IgD-negative memory B cell (primary cell): ENCODE results near the gene BABAM1. TPM values are rescaled to one million over a fixed set of nuclear protein-coding genes. Genes with fewer than 3 reads are reported as not detected.

ENCODE experiments used
- H3K27ac Mint-ChIP-seq, 3 donors: one replicate each; pipeline ENCODE4 v1.8.0; 2020 to 2022; ENCODE audit warnings: mild to moderate bottlenecking in 3 of 3, mixed read lengths in 3 of 3, moderate library complexity in 1 of 3
- H3K27me3 Mint-ChIP-seq: one replicate; pipeline ENCODE4 v1.8.0; 2021; ENCODE audit warnings: mixed read lengths
- H3K36me3 Mint-ChIP-seq: one replicate; pipeline ENCODE4 v1.8.0; 2020; ENCODE audit warnings: mild to moderate bottlenecking, mixed read lengths
- H3K4me1 Mint-ChIP-seq, 3 donors: one replicate each; pipeline ENCODE4 v1.8.0; 2020 to 2022; ENCODE audit warnings: mixed read lengths in 3 of 3, mild to moderate bottlenecking in 1 of 3
- H3K4me3 Mint-ChIP-seq, 4 donors: one replicate each; pipeline ENCODE4 v1.8.0; 2020 to 2022; ENCODE audit warnings: mild to moderate bottlenecking in 4 of 4, mixed read lengths in 4 of 4, moderate library complexity in 3 of 4
- H3K9me3 Mint-ChIP-seq, 3 donors: one replicate each; pipeline ENCODE4 v1.8.0; 2020 to 2021; ENCODE audit warnings: mixed read lengths in 3 of 3, mild to moderate bottlenecking in 1 of 3
- polyA plus RNA-seq: library from polyadenylated mRNA; unstranded; fragments of 300-500 nt; fragmentation: Illumina TruSeq; gene quantifications from one replicate; pipeline ENCODE4 v1.2.3, GENCODE V29; 2021

The BABAM1 gene
- polyA plus RNA-seq, 1 donor from 2014 or later: 115 TPM

DNA sequence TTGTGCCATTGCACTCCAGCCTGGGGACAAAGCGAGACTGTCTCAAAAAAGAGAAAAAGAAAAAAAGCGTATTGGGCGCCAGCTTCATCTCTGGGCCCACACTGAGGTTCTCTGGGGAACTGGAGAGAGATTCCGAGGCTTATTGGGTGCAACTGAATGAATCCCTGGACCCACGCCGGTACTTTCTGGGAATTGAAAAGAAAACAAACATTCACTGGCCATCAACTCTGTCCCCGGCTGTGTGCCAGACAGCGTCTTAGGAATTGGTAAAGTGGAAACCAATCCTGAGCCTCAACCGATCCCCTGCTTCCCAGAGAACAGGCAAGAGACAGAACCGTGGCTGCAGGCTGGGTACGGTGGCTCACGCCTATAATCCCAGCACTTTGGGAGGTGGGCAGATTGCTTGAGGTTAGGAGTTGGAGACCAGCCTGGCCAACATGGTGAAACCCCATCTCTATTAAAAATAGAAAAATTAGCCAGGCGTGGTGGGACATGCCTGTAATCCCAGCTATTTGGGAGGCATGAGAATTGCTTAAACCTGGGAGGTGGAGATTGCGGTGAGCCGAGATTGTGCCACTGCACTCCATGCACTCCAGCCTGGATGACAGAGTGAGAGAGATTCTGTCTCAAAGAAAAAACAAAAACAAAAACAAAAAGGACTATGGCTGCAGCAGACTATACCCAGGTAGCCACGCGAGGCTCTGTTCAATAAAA is 58.8 kb downstream of the BABAM1 start:
- Mint-ChIP-seq H3K4me1 (peaks cover 0 to 4% (median 0%) of the 10 kb centered on the region in 3 donors), H3K4me3 (peak overlapping the region in 1 of 4 donors; percentile 53), H3K27ac (peak overlapping the region in 1 of 3 donors; percentile 35), H3K9me3 (no peaks in the 10 kb centered on the region), H3K36me3 (peaks cover 4% of the 10 kb centered on the region), H3K27me3 (peaks cover 11% of the 10 kb centered on the region)

DNA sequence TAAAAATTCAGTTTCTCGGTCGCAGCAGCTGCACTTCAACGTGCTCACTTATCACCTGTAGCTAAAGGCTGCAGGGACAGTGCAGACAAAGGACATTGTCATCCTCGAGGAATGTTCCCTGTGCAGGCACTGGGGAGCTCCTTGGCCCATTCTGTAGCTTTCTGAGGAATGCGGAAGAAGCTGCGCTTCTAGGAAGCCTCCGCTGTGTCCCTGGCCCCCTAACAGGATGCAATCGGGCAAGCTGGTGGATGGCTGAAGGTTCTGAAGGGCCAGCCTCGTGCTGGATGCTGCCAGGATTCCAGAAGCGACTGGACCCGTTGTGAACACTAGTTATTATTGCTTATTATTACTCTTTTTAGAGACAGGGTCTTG is 59.3 kb downstream of the BABAM1 start:
- Mint-ChIP-seq H3K4me3 (peak overlapping the region in 1 of 4 donors; percentile 48), H3K9me3 (no peaks in the 10 kb centered on the region), H3K27ac (peak overlapping the region in 1 of 3 donors; percentile 35), H3K4me1 (peaks cover 0 to 4% (median 0%) of the 10 kb centered on the region in 3 donors), H3K27me3 (peaks cover 12% of the 10 kb centered on the region), H3K36me3 (peaks cover 4% of the 10 kb centered on the region)

DNA sequence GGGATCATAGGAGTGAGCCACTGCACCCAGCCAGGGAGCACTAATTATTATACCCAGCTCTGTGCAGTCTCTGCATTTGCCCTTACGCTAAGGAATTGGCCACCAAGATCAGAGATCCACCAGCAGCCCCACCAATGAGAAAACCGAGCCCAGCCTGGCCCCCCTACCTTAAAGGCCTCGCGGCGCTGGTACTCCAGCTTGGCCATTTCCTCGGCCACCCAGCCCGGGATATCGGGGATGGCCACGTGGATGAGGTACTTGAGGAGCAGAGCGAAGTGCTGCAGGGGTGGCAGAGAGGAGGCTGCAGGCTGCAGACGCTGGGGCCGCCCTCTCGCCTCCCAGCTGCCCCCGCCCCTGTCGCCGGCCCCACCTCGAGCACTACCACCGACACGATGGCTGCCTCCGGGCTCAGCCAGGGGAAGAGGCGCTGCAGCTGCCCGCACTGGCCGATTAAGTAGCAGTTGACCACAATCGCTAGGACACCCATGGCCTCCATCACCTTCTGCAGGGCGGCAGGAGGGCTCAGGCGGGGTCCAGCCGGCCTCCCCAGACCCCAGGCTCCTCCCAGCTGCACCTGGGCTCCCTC is 59.9 kb downstream of the BABAM1 start:
- Mint-ChIP-seq H3K9me3 (no peaks in the 10 kb centered on the region), H3K36me3 (peaks cover 4% of the 10 kb centered on the region)

DNA sequence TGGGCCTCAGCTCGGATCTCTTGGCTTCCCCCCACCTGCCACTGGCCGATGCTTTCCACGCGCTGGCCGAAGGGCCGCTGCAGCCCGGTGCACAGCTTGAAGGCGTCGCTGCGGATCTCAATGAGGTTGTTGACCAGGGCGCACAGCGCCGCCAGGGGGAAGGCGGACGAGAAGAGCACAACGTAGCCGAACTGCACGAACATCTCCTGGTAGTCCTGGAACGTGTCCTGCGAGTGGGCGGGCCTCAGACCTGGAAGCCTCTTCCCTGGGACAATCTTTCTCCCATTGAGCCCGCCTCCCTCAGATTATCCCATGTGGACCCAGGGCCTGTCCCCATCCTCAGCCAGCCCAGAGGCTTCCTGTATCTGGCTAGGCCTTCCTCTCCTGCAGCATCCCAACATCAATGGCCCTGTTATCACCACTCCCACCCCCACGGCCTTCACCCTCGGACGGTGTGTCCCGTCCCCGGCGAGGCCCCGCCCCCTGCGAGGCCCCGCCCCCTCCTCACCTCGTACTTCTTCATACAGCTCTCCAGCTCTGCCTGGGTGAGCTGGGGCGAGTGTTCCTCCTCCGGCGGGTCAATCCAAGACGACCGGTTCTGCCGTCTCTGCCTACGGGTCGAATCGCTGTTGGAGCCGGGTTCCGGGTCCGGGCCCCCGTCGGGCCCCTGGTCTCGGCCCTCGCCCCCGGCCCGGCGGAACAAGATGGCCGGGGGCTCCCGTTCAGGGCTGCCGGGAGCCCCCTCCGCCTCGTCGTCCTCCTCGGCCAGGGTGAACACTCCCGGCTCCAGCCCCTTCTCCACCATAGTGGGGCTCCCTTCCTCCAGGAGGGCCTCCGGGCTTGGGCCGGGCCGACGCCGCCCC is 60.6 kb downstream of the BABAM1 start:
- H3K36me3 Mint-ChIP-seq: no peaks in the 10 kb centered on the region
- peaks cover 0 to 4% (median 0%) of the 10 kb centered on the region in 3 donors for H3K4me1 Mint-ChIP-seq
- H3K4me3 Mint-ChIP-seq: peak overlapping the region; percentile 72 to 85 (median 78)
- H3K27me3 Mint-ChIP-seq: peaks cover 15% of the 10 kb centered on the region
- no peaks in the 10 kb centered on the region for H3K9me3 Mint-ChIP-seq
- H3K27ac Mint-ChIP-seq: no peak overlapping the region

More for the DNA sequence above, 59.9 kb downstream of the BABAM1 start:
- Mint-ChIP-seq H3K27me3 (peaks cover 12% of the 10 kb centered on the region), H3K4me1 (peaks cover 0 to 4% (median 0%) of the 10 kb centered on the region in 3 donors), H3K4me3 (peak overlapping the region in 2 of 4 donors; percentile 22 to 48), H3K27ac (peak overlapping the region in 1 of 3 donors; percentile 35)

Other genes with a start within 250 kb of the BABAM1 start
- 5.1 TPM for gene CPAMD8, start 240.6 kb upstream of the BABAM1 start, polyA plus RNA-seq
- 11.4 TPM for gene HAUS8, start 192.0 kb upstream of the BABAM1 start, polyA plus RNA-seq
- 26.9 TPM for gene MYO9B, start 191.7 kb upstream of the BABAM1 start, polyA plus RNA-seq
- 52.5 TPM for gene USE1, start 52.1 kb upstream of the BABAM1 start, polyA plus RNA-seq
- gene OCEL1, start 41.2 kb upstream of the BABAM1 start, polyA plus RNA-seq: 46.0 TPM
- 1.3 TPM for gene NR2F6, start 21.5 kb upstream of the BABAM1 start, polyA plus RNA-seq
- gene USHBP1, start 2.7 kb upstream of the BABAM1 start, polyA plus RNA-seq: not detected
- 6.1 TPM for gene ANKLE1, start 14.5 kb downstream of the BABAM1 start, polyA plus RNA-seq
- gene ABHD8, start 36.0 kb downstream of the BABAM1 start, polyA plus RNA-seq: 8.5 TPM
- 218 TPM for gene MRPL34, start 38.4 kb downstream of the BABAM1 start, polyA plus RNA-seq
- 38.6 TPM for gene DDA1, start 42.1 kb downstream of the BABAM1 start, polyA plus RNA-seq
- gene ANO8, start 67.4 kb downstream of the BABAM1 start, polyA plus RNA-seq: not detected
- gene GTPBP3, start 70.1 kb downstream of the BABAM1 start, polyA plus RNA-seq: 11.1 TPM
- not detected for gene PLVAP, start 109.9 kb downstream of the BABAM1 start, polyA plus RNA-seq
- not detected for gene CCDC194, start 126.8 kb downstream of the BABAM1 start, polyA plus RNA-seq
- gene BST2, start 138.2 kb downstream of the BABAM1 start, polyA plus RNA-seq: 162 TPM
- gene MVB12A, start 152.6 kb downstream of the BABAM1 start, polyA plus RNA-seq: 22.2 TPM
- gene TMEM221, start 181.2 kb downstream of the BABAM1 start, polyA plus RNA-seq: not detected
- not detected for gene NXNL1, start 193.5 kb downstream of the BABAM1 start, polyA plus RNA-seq
- gene SLC27A1, start 203.1 kb downstream of the BABAM1 start, polyA plus RNA-seq: 4.5 TPM
- 106 TPM for gene PGLS, start 244.2 kb downstream of the BABAM1 start, polyA plus RNA-seq